Right ventricle myocardium inferior (tissue), 1 donor: Measurements from ENCODE around the gene GDPD3. TPM values are rescaled to one million over a fixed set of nuclear protein-coding genes. Genes with fewer than 3 reads are reported as not detected.

ENCODE experiments used
- ATAC-seq: fragments of 200-7000 bp; cut with Tn5 transposase; one replicate; pipeline ENCODE4 v1.9.1; 2020; ENCODE audit warnings: mild to moderate bottlenecking, moderate library complexity
- DNase-seq: peaks from one replicate; pipeline ENCODE4 v3.0.0; 2021; ENCODE audit errors: missing footprints
- intact Hi-C: fragments of 100-400 bp; cut with DNase I; formaldehyde crosslinking; loops from one replicate; pipeline ENCODE4 v1.11.0; 2022
- total RNA-seq: library from RNA; stranded (reverse); fragmentation: NEBNext Ultra II Directional; extraction: Animal tissue kit (Norgen Biotek cat#: 25700); gene quantifications from one replicate; pipeline ENCODE4 v1.2.1, GENCODE V29; 2021
- donor health status: DM: no; HTN: yes; CAD: no; lungs with severe emphysema.

Gene GDPD3
- total RNA-seq, 1 donor from 2014 or later = 2.2 TPM

- ATAC-seq (peak; percentile 45), DNase-seq (no peak)
- intact Hi-C loops = no loop called here
Measured at GRCh38 chr16:30085247-30085646, 28.1 kb downstream of the GDPD3 start.

GRCh38 chr16:30084816-30085159 is 28.5 kb downstream of the GDPD3 start:
- DNase-seq (no peak), ATAC-seq (peak; percentile 75)
- intact Hi-C loops = no loop called here

GRCh38 chr16:30084096-30084815 is 29.1 kb downstream of the GDPD3 start:
- intact Hi-C loops = no loop called here

GRCh38 chr16:30083216-30084055 is 29.9 kb downstream of the GDPD3 start:
- intact Hi-C loops = no loop called here

More at GRCh38 chr16:30084096-30084815, 29.1 kb downstream of the GDPD3 start:
- ATAC-seq = no peak
- no peak for DNase-seq

GRCh38 chr16:30082545-30083090 is 30.7 kb downstream of the GDPD3 start:
- ATAC-seq (no peak), DNase-seq (no peak)
- intact Hi-C loops = no loop called here

More at GRCh38 chr16:30083216-30084055, 29.9 kb downstream of the GDPD3 start:
- DNase-seq = no peak
- no peak for ATAC-seq

- intact Hi-C loops = no loop called here
Measured at GRCh38 chr16:30079480-30079879, 33.9 kb downstream of the GDPD3 start.

GRCh38 chr16:30078744-30079143 is 34.6 kb downstream of the GDPD3 start:
- no peak for ATAC-seq
- intact Hi-C loops = no loop called here

More at GRCh38 chr16:30079480-30079879, 33.9 kb downstream of the GDPD3 start:
- DNase-seq (no peak), ATAC-seq (no peak)

GRCh38 chr16:30077656-30078055 is 35.7 kb downstream of the GDPD3 start:
- ATAC-seq = no peak
- DNase-seq = no peak
- intact Hi-C loops = loop anchor here (2.0 kb wide), 1 partner anchor 13 kb away; the partner anchor contains the start of gene TBX6

More at GRCh38 chr16:30078744-30079143, 34.6 kb downstream of the GDPD3 start:
- DNase-seq = no peak

- ATAC-seq (peak; percentile 15), DNase-seq (no peak)
- intact Hi-C loops = loop anchor here (2.0 kb wide), 1 partner anchor 14 kb away; the partner anchor contains the start of gene TBX6
Measured at GRCh38 chr16:30076276-30076791, 37.0 kb downstream of the GDPD3 start.

- peak; percentile 90 for ATAC-seq
- DNase-seq = peak; percentile 97
- intact Hi-C loops = loop anchor here (2.0 kb wide), 1 partner anchor 15 kb away; the partner anchor contains the start of gene TBX6
Measured at GRCh38 chr16:30075503-30076275, 37.6 kb downstream of the GDPD3 start, which contains the start of gene PPP4C. TSS of gene PPP4C (plus strand) at chr16:30075994. CDS start at chr16:30076378, 384 bp downstream.

- DNase-seq = no peak
- intact Hi-C loops = no loop called here
Measured at GRCh38 chr16:30070490-30070889, 42.8 kb downstream of the GDPD3 start.

GRCh38 chr16:30069611-30070462 is 43.5 kb downstream of the GDPD3 start:
- ATAC-seq (no peak), DNase-seq (no peak)
- intact Hi-C loops = loop anchor here (5.0 kb wide), 1 partner anchor 263 kb away; the partner anchor contains the start of gene MAZ

More at GRCh38 chr16:30070490-30070889, 42.8 kb downstream of the GDPD3 start:
- no peak for ATAC-seq

- no peak for DNase-seq
- intact Hi-C loops = loop anchor here (5.0 kb wide), 1 partner anchor 262 kb away; the partner anchor contains the start of gene MAZ
Measured at GRCh38 chr16:30068750-30069610, 44.4 kb downstream of the GDPD3 start.

GRCh38 chr16:30068333-30068732 is 45.0 kb downstream of the GDPD3 start:
- no peak for DNase-seq
- intact Hi-C loops = loop anchor here (5.0 kb wide), 1 partner anchor 261 kb away; the partner anchor contains the start of gene MAZ
- no peak for ATAC-seq

More at GRCh38 chr16:30068750-30069610, 44.4 kb downstream of the GDPD3 start:
- no peak for ATAC-seq

GRCh38 chr16:30067584-30067916 is 45.8 kb downstream of the GDPD3 start:
- DNase-seq (no peak), ATAC-seq (no peak)
- intact Hi-C loops = loop anchor here (5.0 kb wide), 1 partner anchor 260 kb away; the partner anchor contains the start of gene MAZ
